Neuronal stem cell (in vitro differentiated cells): ENCODE results near the gene CPAMD8.

Experiments
- DNase-seq: peaks from one replicate; pipeline ENCODE4 v3.0.0-alpha.2; 2013; ENCODE audit warnings: low spot score
- H2AFZ ChIP-seq: one replicate; pipeline ENCODE4 v1.6.1; 2013; ENCODE audit warnings: mild to moderate bottlenecking, low read length, inconsistent platforms
- H2AK5ac ChIP-seq: 2 replicates; pipeline ENCODE4 v1.6.1; 2013; ENCODE audit warnings: low read depth, mild to moderate bottlenecking, inconsistent platforms, low read length, moderate library complexity, mixed read lengths
- H2BK120ac ChIP-seq: 2 replicates; pipeline ENCODE4 v1.6.1; 2013; ENCODE audit warnings: low read depth, mild to moderate bottlenecking, inconsistent platforms, low read length, moderate library complexity, mixed read lengths
- H2BK12ac ChIP-seq: one replicate; pipeline ENCODE4 v1.6.1; 2013; ENCODE audit warnings: low read length, inconsistent platforms
- H2BK15ac ChIP-seq: 2 replicates; pipeline ENCODE4 v1.6.1; 2013; ENCODE audit warnings: mild to moderate bottlenecking, low read length, inconsistent platforms, mixed read lengths
- H2BK5ac ChIP-seq: one replicate; pipeline ENCODE4 v1.6.1; 2013; ENCODE audit warnings: inconsistent platforms, mild to moderate bottlenecking, low read length, moderate library complexity
- H3K14ac ChIP-seq: one replicate; pipeline ENCODE4 v1.6.1; 2013; ENCODE audit warnings: low read length, inconsistent platforms
- H3K18ac ChIP-seq: 2 replicates; pipeline ENCODE4 v1.6.1; 2013; ENCODE audit warnings: low read length, inconsistent platforms
- H3K23ac ChIP-seq: 2 replicates; pipeline ENCODE4 v1.6.1; 2013; ENCODE audit warnings: low read depth, mild to moderate bottlenecking, mixed read lengths, low read length, inconsistent platforms; ENCODE audit not compliant: poor library complexity
- H3K27ac ChIP-seq: replicated peaks from 3 replicates; pipeline ENCODE4 v1.5.1; 2013; ENCODE audit warnings: low read length, inconsistent platforms
- H3K27me3 ChIP-seq, 3 experiments: 2 replicates each; pipeline ENCODE4 v1.6.1; 2013; ENCODE audit warnings: low read length in 3 of 3, mild to moderate bottlenecking in 2 of 3, inconsistent platforms in 1 of 3, low read depth in 1 of 3, mixed read lengths in 1 of 3, moderate library complexity in 1 of 3; ENCODE audit not compliant: control insufficient read depth in 3 of 3, insufficient read depth in 3 of 3
- H3K36me3 ChIP-seq, 2 donors: replicated peaks in 1 of 2; 2 replicates each; pipeline ENCODE4 v1.6.1; 2013; ENCODE audit warnings: low read length in 2 of 2; ENCODE audit not compliant: control insufficient read depth in 2 of 2, insufficient read depth in 2 of 2
- H3K4ac ChIP-seq: 2 replicates; pipeline ENCODE4 v1.6.1; 2013; ENCODE audit warnings: inconsistent platforms, mild to moderate bottlenecking, low read length, moderate library complexity
- H3K4me1 ChIP-seq, 2 donors: 1 replicate in 1 of 2; 2 replicates in 1 of 2; pipeline ENCODE4 v1.6.1; 2013; ENCODE audit warnings: low read length in 2 of 2, low read depth in 1 of 2; ENCODE audit not compliant: control insufficient read depth in 2 of 2, insufficient read depth in 1 of 2
- H3K4me2 ChIP-seq: one replicate; pipeline ENCODE4 v1.6.1; 2013; ENCODE audit warnings: mild to moderate bottlenecking, low read length, inconsistent platforms; ENCODE audit not compliant: insufficient read depth, poor library complexity, severe bottlenecking
- H3K4me3 ChIP-seq, 2 donors: 2 replicates each; pipeline ENCODE4 v1.5.1; 2013; ENCODE audit warnings: low read length in 2 of 2, mild to moderate bottlenecking in 2 of 2, inconsistent platforms in 1 of 2, moderate library complexity in 1 of 2
- H3K79me1 ChIP-seq: one replicate; pipeline ENCODE4 v1.6.1; 2013; ENCODE audit warnings: low read depth, mild to moderate bottlenecking, inconsistent platforms, low read length, moderate library complexity
- H3K9ac ChIP-seq: one replicate; pipeline ENCODE4 v1.6.1; 2013; ENCODE audit warnings: mild to moderate bottlenecking, low read depth, low read length, inconsistent platforms; ENCODE audit not compliant: poor library complexity
- H3K9me3 ChIP-seq, 2 donors: replicated peaks in 1 of 2; 2 replicates each; pipeline versions ENCODE3 to v1.6.1; 2013; ENCODE audit warnings: low read length in 2 of 2, mild to moderate bottlenecking in 2 of 2, inconsistent platforms in 1 of 2, low read depth in 1 of 2, mixed read lengths in 1 of 2, moderate library complexity in 1 of 2; ENCODE audit not compliant: control insufficient read depth in 2 of 2, insufficient read depth in 1 of 2
- H4K8ac ChIP-seq: one replicate; pipeline ENCODE4 v1.6.1; 2013; ENCODE audit warnings: low read depth, mild to moderate bottlenecking, inconsistent platforms, low read length, moderate library complexity
- H4K91ac ChIP-seq: one replicate; pipeline ENCODE4 v1.6.1; 2013; ENCODE audit warnings: low read length, low read depth, mild to moderate bottlenecking, inconsistent platforms; ENCODE audit not compliant: poor library complexity
- WGBS, 2 donors: extraction: QIAGEN DNeasy Blood & Tissue Kit; methylation state at CpG; one replicate each; pipeline ENCODE4 v1.1.7; 2013; ENCODE audit warnings: missing lambda C conversion rate in 2 of 2, mixed read lengths in 1 of 2; ENCODE audit not compliant: insufficient read length in 2 of 2, insufficient replicate concordance in 1 of 2; ENCODE audit errors: extremely low coverage in 2 of 2; 5-methylcytosine and 5-hydroxymethylcytosine counted together

The CPAMD8 gene

DNA sequence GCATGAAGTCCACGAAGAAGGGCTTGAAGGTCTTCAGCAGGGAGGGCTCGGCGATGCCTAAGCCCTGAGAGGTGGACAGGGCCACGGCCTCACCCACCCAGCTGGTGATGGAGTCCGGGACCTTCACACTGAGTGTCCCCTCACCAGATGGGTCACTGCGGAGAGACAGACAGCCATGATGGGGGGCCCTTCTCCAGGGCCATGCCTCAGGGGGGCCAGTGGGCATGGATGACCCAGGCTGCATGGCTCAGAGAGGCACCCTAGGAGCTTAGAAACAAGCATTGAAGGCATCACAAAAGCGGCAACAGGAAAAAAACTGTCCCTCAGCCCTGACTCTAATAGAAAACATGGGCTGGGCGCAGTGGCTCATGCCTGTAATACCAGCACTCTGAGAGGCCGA is 74.6 kb downstream of the CPAMD8 start:
- Histone ChIP-seq H3K79me1 (no peaks in the 10 kb centered on the region), H3K23ac (no peak overlapping the region), H3K36me3 (peaks cover under 1 to 19% of the 10 kb centered on the region in 2 donors), H3K9ac (no peak overlapping the region), H3K27ac (no peak overlapping the region), H3K27me3 (no peaks in the 10 kb centered on the region), H2BK120ac (no peak overlapping the region), H3K4me3 (peak overlapping the region in 1 of 2 donors; percentile 31), H3K18ac (no peak overlapping the region), H4K91ac (no peak overlapping the region), H3K4me2 (no peak overlapping the region), H2BK12ac (no peak overlapping the region), H3K14ac (no peak overlapping the region), H2AFZ (no peak overlapping the region), H4K8ac (no peak overlapping the region), H2BK5ac (no peak overlapping the region), H2BK15ac (no peak overlapping the region), H2AK5ac (no peak overlapping the region), H3K9me3 (peaks cover 0 to 2% of the 10 kb centered on the region in 2 donors), H3K4ac (no peak overlapping the region), H3K4me1 (peaks cover 0 to 1% of the 10 kb centered on the region in 2 donors)
- no peak for DNase-seq
- WGBS, 2 donors: no CpG with 5 or more reads among the region's 9 CpGs

- no peak for DNase-seq
- Histone ChIP-seq H3K4me3 (peak overlapping the region in 1 of 2 donors; percentile 31), H4K91ac (no peak overlapping the region), H2BK12ac (no peak overlapping the region), H3K14ac (no peak overlapping the region), H3K23ac (no peak overlapping the region), H3K4me2 (no peak overlapping the region), H2BK120ac (no peak overlapping the region), H3K4me1 (peaks cover 0 to 1% of the 10 kb centered on the region in 2 donors), H3K9me3 (peaks cover 0 to 4% of the 10 kb centered on the region in 2 donors), H3K27me3 (no peaks in the 10 kb centered on the region), H3K18ac (no peak overlapping the region), H3K27ac (no peak overlapping the region), H3K36me3 (peaks cover 3 to 19% of the 10 kb centered on the region in 2 donors), H2AFZ (no peak overlapping the region), H3K9ac (no peak overlapping the region), H2BK5ac (no peak overlapping the region), H2BK15ac (no peak overlapping the region), H4K8ac (no peak overlapping the region), H3K4ac (no peak overlapping the region), H3K79me1 (no peaks in the 10 kb centered on the region), H2AK5ac (no peak overlapping the region)
- no CpG with 5 or more reads among the region's 6 CpGs for WGBS, 2 donors
Measured at GRCh38 chr19:16951529-16951928, 75.1 kb downstream of the CPAMD8 start.

DNA sequence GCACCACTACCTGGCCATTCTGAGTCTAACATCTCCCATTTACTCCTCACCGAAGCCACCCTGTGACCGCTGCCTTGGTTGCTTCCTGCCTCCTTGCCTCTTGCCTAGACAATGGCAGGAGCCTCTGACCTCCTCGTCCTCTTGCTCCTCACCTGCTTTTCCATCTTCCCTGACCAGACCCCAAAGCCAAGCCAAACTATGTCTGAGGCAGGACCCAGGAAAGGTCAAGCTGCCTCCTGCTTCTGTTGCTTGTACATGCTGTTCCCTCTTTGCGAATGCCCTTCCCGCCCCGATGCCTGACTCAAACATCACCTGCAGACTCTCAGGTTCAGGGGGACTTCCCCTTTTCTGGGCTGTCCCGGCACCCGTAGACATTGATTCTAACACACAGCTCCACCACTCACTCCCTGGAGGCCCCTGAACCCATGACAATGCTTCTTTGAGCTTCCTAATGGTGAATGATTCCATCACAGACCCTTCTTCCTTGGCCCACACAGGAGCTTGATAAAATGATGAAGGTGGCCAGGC is 77.0 kb downstream of the CPAMD8 start:
- no peak overlapping the region for H2BK5ac ChIP-seq
- peaks cover 0 to 11% of the 10 kb centered on the region in 2 donors for H3K9me3 ChIP-seq
- H3K9ac ChIP-seq: no peak overlapping the region
- no peak overlapping the region for H2AFZ ChIP-seq
- no peak overlapping the region for H3K27ac ChIP-seq
- H3K4me3 ChIP-seq: no peak overlapping the region
- H3K4me2 ChIP-seq: no peak overlapping the region
- no peak overlapping the region for H4K91ac ChIP-seq
- whole genome bisulfite sequencing, 2 donors: no CpG with 5 or more reads among the region's 8 CpGs
- no peak overlapping the region for H4K8ac ChIP-seq
- H2BK15ac ChIP-seq: no peak overlapping the region
- no peak overlapping the region for H3K4ac ChIP-seq
- no peaks in the 10 kb centered on the region for H3K79me1 ChIP-seq
- no peak overlapping the region for H2BK12ac ChIP-seq
- no peaks in the 10 kb centered on the region for H3K27me3 ChIP-seq
- H2BK120ac ChIP-seq: no peak overlapping the region
- no peak for DNase-seq
- H3K36me3 ChIP-seq: peaks cover 6 to 29% of the 10 kb centered on the region in 2 donors
- no peak overlapping the region for H3K14ac ChIP-seq
- H3K23ac ChIP-seq: no peak overlapping the region
- peaks cover 0 to 3% of the 10 kb centered on the region in 2 donors for H3K4me1 ChIP-seq
- H3K18ac ChIP-seq: no peak overlapping the region
- no peak overlapping the region for H2AK5ac ChIP-seq

GRCh38 chr19:16946951-16947940 is 79.4 kb downstream of the CPAMD8 start:
- peak overlapping the region; percentile 83 for H3K9ac ChIP-seq
- no peak overlapping the region for H3K27ac ChIP-seq
- H3K4me2 ChIP-seq: no peak overlapping the region
- H4K8ac ChIP-seq: no peak overlapping the region
- peak overlapping the region; percentile 38 for H4K91ac ChIP-seq
- H3K36me3 ChIP-seq: peaks cover 6 to 32% of the 10 kb centered on the region in 2 donors
- peak overlapping the region in 1 of 2 donors; percentile 53 for H3K4me3 ChIP-seq
- DNase-seq: no peak
- H3K4me1 ChIP-seq: peaks cover 0 to 3% of the 10 kb centered on the region in 2 donors
- H3K14ac ChIP-seq: peak overlapping the region; percentile 44
- no CpG with 5 or more reads among the region's 16 CpGs for WGBS, 2 donors
- H3K23ac ChIP-seq: peak overlapping the region; percentile 22
- no peak overlapping the region for H3K4ac ChIP-seq
- no peak overlapping the region for H2BK120ac ChIP-seq
- H3K79me1 ChIP-seq: no peaks in the 10 kb centered on the region
- H2BK15ac ChIP-seq: no peak overlapping the region
- H3K9me3 ChIP-seq: peaks cover 0 to 11% of the 10 kb centered on the region in 2 donors
- H3K27me3 ChIP-seq: no peaks in the 10 kb centered on the region
- H2AK5ac ChIP-seq: no peak overlapping the region
- no peak overlapping the region for H3K18ac ChIP-seq
- H2BK5ac ChIP-seq: peak overlapping the region; percentile 56
- H2AFZ ChIP-seq: no peak overlapping the region
- H2BK12ac ChIP-seq: no peak overlapping the region
